HG02943 (cell line): ENCODE measurements around the gene FAM20C.

Source experiments
- ATAC-seq: cut with Tn5 transposase; IDR thresholded peaks from one replicate; pipeline ENCODE4 v1.9.1; 2021; ENCODE audit warnings: mild to moderate bottlenecking, low read depth, moderate library complexity; ENCODE audit not compliant: unreplicated experiment

FAM20C gene

GRCh38 chr7:221978-222715, 29.8 kb downstream of the FAM20C start:
- ATAC-seq: no peak

GRCh38 chr7:222716-223041, 30.3 kb downstream of the FAM20C start:
- no peak for ATAC-seq

GRCh38 chr7:223118-223800, 30.9 kb downstream of the FAM20C start:
- ATAC-seq: no peak

GRCh38 chr7:223861-224260, 31.5 kb downstream of the FAM20C start:
- no peak for ATAC-seq

GRCh38 chr7:226281-226895, 34.0 kb downstream of the FAM20C start:
- ATAC-seq: no peak

- ATAC-seq: no peak
Observed at GRCh38 chr7:227926-228325, 35.6 kb downstream of the FAM20C start.

GRCh38 chr7:228610-229009, 36.2 kb downstream of the FAM20C start:
- no peak for ATAC-seq

GRCh38 chr7:229184-229964, 37.0 kb downstream of the FAM20C start:
- no peak for ATAC-seq

GRCh38 chr7:230274-230673, 37.9 kb downstream of the FAM20C start:
- ATAC-seq: no peak

- ATAC-seq: no peak
Observed at GRCh38 chr7:231030-231857, 38.9 kb downstream of the FAM20C start.

- ATAC-seq: no peak
Observed at GRCh38 chr7:231858-232246, 39.5 kb downstream of the FAM20C start.

- ATAC-seq: no peak
Observed at GRCh38 chr7:232410-233248, 40.3 kb downstream of the FAM20C start.

GRCh38 chr7:233249-234035, 41.1 kb downstream of the FAM20C start:
- ATAC-seq: no peak

- ATAC-seq: no peak
Observed at GRCh38 chr7:234051-234707, 41.8 kb downstream of the FAM20C start.

- ATAC-seq: no peak
Observed at GRCh38 chr7:234708-235553, 42.6 kb downstream of the FAM20C start.

- no peak for ATAC-seq
Observed at GRCh38 chr7:235576-236395, 43.4 kb downstream of the FAM20C start.
